PC-3 (cell line): ENCODE measurements around the gene SGMS1. TPM values are rescaled to one million over a fixed set of nuclear protein-coding genes. Genes with fewer than 3 reads are reported as not detected.

ENCODE experiments used
- ATAC-seq: fragments of 200-7000 bp; cut with Tn5 transposase; 2 replicates; pipeline ENCODE4 v1.9.1; 2020; ENCODE audit warnings: mild to moderate bottlenecking, moderate library complexity
- BruUV-seq: library from RNA; stranded (reverse); fragments of 400-500 nt; replicated peaks from 2 replicates; lab custom pipeline; 2021; lab: Mats Ljungman, UMichigan
- CTCF ChIA-PET: fragments of 300-600 bp; sonication (Branson Sonifier 250); formaldehyde crosslinking; loops from one replicate; lab custom pipeline; 2022; ENCODE audit warnings: antibody characterized with exemption; lab: Charles Lee
- POLR2A ChIA-PET: fragments of 300-600 bp; sonication (Branson Sonifier 250); formaldehyde crosslinking; loops from one replicate; lab custom pipeline; 2022; ENCODE audit warnings: antibody characterized with exemption; ENCODE audit not compliant: unreplicated experiment; lab: Charles Lee
- DNase-seq: peaks from one replicate; pipeline ENCODE4 v3.0.0-alpha.2; 2015
- H2AFZ ChIP-seq: fragments of 300-600 bp; sonication (generic); 2 replicates; pipeline ENCODE4 v1.6.0; 2016; ENCODE audit warnings: antibody characterized with exemption, low read length
- H3F3A ChIP-seq: fragments of 300-600 bp; sonication (generic); one replicate; pipeline ENCODE4 v1.6.0; 2017; ENCODE audit warnings: antibody characterized with exemption, low read length, control low read depth, mild to moderate bottlenecking; ENCODE audit not compliant: unreplicated experiment
- H3K27ac ChIP-seq: fragments of 300-600 bp; sonication (generic); 2 replicates; pipeline ENCODE4 v1.5.1; 2016; ENCODE audit warnings: mild to moderate bottlenecking, low read length
- H3K27me3 ChIP-seq: fragments of 300-600 bp; sonication (generic); 2 replicates; pipeline ENCODE4 v1.6.1; 2016; ENCODE audit warnings: low read length, mixed read lengths
- H3K36me3 ChIP-seq: fragments of 300-600 bp; sonication (generic); 2 replicates; pipeline ENCODE4 v1.6.1; 2016; ENCODE audit warnings: low read depth, mixed run types, low read length, mixed read lengths
- H3K4me1 ChIP-seq: fragments of 300-600 bp; sonication (generic); 2 replicates; pipeline ENCODE4 v1.5.1; 2016; ENCODE audit warnings: low read length; ENCODE audit not compliant: insufficient read depth
- H3K4me2 ChIP-seq: fragments of 300-600 bp; sonication (generic); 2 replicates; pipeline ENCODE4 v1.6.0; 2016; ENCODE audit warnings: low read length
- H3K4me3 ChIP-seq: fragments of 300-600 bp; sonication (generic); 2 replicates; pipeline ENCODE4 v1.5.1; 2016; ENCODE audit warnings: mild to moderate bottlenecking, low read length, mixed read lengths
- H3K79me2 ChIP-seq: fragments of 300-600 bp; sonication (generic); 2 replicates; pipeline ENCODE4 v1.6.1; 2017; ENCODE audit warnings: low read length, mixed read lengths
- H3K9ac ChIP-seq: fragments of 300-600 bp; sonication (generic); 2 replicates; pipeline ENCODE4 v1.6.0; 2016; ENCODE audit warnings: mild to moderate bottlenecking, low read length
- H3K9me2 ChIP-seq: fragments of 300-600 bp; sonication (generic); replicated peaks from 2 replicates; pipeline ENCODE4 v1.6.1; 2016; ENCODE audit warnings: mixed run types, low read length, mixed read lengths
- H3K9me3 ChIP-seq: fragments of 300-600 bp; sonication (generic); 2 replicates; pipeline ENCODE4 v1.6.1; 2016; ENCODE audit warnings: low read length, mixed read lengths
- H4K20me1 ChIP-seq: fragments of 300-600 bp; sonication (generic); 2 replicates; pipeline ENCODE4 v1.6.1; 2016; ENCODE audit warnings: low read length, mixed read lengths
- CTCF ChIP-seq: fragments of 300-600 bp; sonication (generic); conservative IDR thresholded peaks from 2 replicates; pipeline ENCODE4 v1.5.1; 2017; ENCODE audit warnings: antibody characterized with exemption, low read depth, mild to moderate bottlenecking, low read length
- EZH2 ChIP-seq: fragments of 300-600 bp; sonication (generic); IDR thresholded peaks from one replicate; pipeline ENCODE4 v1.6.1; 2017; ENCODE audit warnings: antibody characterized with exemption, mild to moderate bottlenecking, low read length; ENCODE audit not compliant: unreplicated experiment
- EZH2phosphoT487 ChIP-seq: fragments of 300-600 bp; sonication (generic); IDR thresholded peaks from 2 replicates; pipeline ENCODE4 v1.6.1; 2018; ENCODE audit warnings: mild to moderate bottlenecking, antibody characterized with exemption, low read length, borderline replicate concordance
- intact Hi-C: fragments of 100-400 bp; cut with micrococcal nuclease; formaldehyde crosslinking; loops from 2 replicates; pipeline ENCODE4 v1.9.0; 2023
- total RNA-seq: library from RNA; depleted of rRNA; stranded (reverse); fragments of >200 nt; gene quantifications from 2 replicates; pipeline ENCODE4 v1.2.3, GENCODE V29; 2014

The SGMS1 gene
- total RNA-seq, 1 experiment from 2014 or later = 61.4 TPM

- POLR2A ChIA-PET = no interaction called here
- H3K4me2 ChIP-seq = no peak overlapping the region
- no TSS peak for BruUV-seq
Observed at GRCh38 chr10:50619166-50619565, 4.6 kb downstream of the SGMS1 start.

DNA sequence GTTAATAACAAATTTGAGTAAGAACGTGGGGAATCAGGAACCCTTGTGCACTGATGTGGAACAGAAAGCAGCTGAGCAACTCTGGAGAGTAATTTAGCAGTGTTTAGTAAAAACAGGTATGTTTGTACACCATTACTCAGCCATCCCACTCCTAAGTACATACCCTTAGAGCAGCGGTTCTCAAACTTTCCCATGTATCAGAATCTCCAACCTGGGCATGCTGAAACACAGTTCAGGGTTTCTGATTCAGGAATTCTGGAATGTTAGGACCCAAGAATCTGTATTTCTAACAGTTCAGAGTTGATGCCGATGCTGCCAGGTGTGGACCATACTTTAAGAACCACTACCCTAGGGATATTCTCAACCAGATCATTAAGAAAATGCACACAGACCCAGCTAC, 5.1 kb downstream of the SGMS1 start:
- Histone ChIP-seq H3K4me3 (no peak overlapping the region), H3K9ac (no peak overlapping the region), H3F3A (no peaks in the 10 kb centered on the region), H3K4me1 (peaks cover 37% of the 10 kb centered on the region), H3K36me3 (no peaks in the 10 kb centered on the region), H3K4me2 (peak overlapping the region; percentile 5; the same call in 1 of the 2 replicates), H3K79me2 (peaks cover 94% of the 10 kb centered on the region), H3K27me3 (no peaks in the 10 kb centered on the region), H3K9me2 (no peaks in the 10 kb centered on the region), H4K20me1 (peaks cover 18% of the 10 kb centered on the region; the same call in 1 of the 2 replicates), H2AFZ (no peak overlapping the region), H3K9me3 (no peaks in the 10 kb centered on the region), H3K27ac (no peak overlapping the region)
- ATAC-seq (no peak), DNase-seq (peak; percentile 60)
- intact Hi-C loops = no loop called here
- POLR2A ChIA-PET = no interaction called here
- TF ChIP-seq EZH2 (no peak), CTCF (no peak), EZH2phosphoT487 (no peak)
- CTCF ChIA-PET = no interaction called here
- no TSS peak for BruUV-seq

More at GRCh38 chr10:50619166-50619565, 4.6 kb downstream of the SGMS1 start:
- no peak overlapping the region for H3K4me3 ChIP-seq
- H3F3A ChIP-seq = no peaks in the 10 kb centered on the region
- no peak for TF ChIP-seq CTCF
- no peak for TF ChIP-seq EZH2
- no peak overlapping the region for H3K9ac ChIP-seq
- no peak overlapping the region for H2AFZ ChIP-seq
- peaks cover 14% of the 10 kb centered on the region; the same call in 1 of the 2 replicates for H4K20me1 ChIP-seq
- no peaks in the 10 kb centered on the region for H3K36me3 ChIP-seq
- DNase-seq (no peak), ATAC-seq (no peak)
- no peaks in the 10 kb centered on the region for H3K9me3 ChIP-seq
- CTCF ChIA-PET = no interaction called here
- peaks cover 35% of the 10 kb centered on the region for H3K4me1 ChIP-seq
- no peak overlapping the region for H3K27ac ChIP-seq
- no peaks in the 10 kb centered on the region for H3K9me2 ChIP-seq
- no peaks in the 10 kb centered on the region for H3K27me3 ChIP-seq
- intact Hi-C loops = no loop called here
- H3K79me2 ChIP-seq = peaks cover 89% of the 10 kb centered on the region

DNA sequence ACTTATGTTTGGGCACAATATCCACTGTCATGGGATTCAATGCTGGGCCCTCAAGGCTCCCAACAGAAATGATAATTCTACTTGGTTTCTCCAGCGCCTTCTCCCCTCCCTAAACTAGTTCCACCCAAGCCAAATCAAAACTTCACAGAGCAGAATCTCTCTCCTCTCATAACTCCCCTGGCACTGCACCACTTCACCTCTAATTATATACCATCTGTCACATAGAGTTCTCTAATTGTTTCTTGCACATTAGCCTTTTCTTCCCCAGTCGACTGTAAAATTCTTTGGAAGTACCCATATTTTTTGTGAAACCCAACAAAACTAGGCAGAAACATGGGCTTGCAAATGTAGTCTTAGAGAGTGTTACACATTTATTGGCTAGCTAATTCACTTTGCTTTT, 8.1 kb downstream of the SGMS1 start:
- ChIA-PET CTCF (interaction anchor here (0.6 kb wide), 1 partner anchor 38 kb away, joined by 5 read pairs; no protein-coding TSS in a partner anchor), POLR2A (no interaction called here)
- Histone ChIP-seq H3K4me2 (no peak overlapping the region), H3K36me3 (no peaks in the 10 kb centered on the region), H3K9me2 (no peaks in the 10 kb centered on the region), H3K4me3 (no peak overlapping the region), H2AFZ (no peak overlapping the region), H3K9ac (no peak overlapping the region), H3K79me2 (peaks cover 88% of the 10 kb centered on the region), H3K27me3 (no peaks in the 10 kb centered on the region), H4K20me1 (peaks cover 18% of the 10 kb centered on the region; the same call in 1 of the 2 replicates), H3F3A (no peaks in the 10 kb centered on the region), H3K4me1 (peaks cover 23% of the 10 kb centered on the region), H3K9me3 (no peaks in the 10 kb centered on the region), H3K27ac (no peak overlapping the region)
- intact Hi-C loops = no loop called here
- ATAC-seq (no peak), DNase-seq (no peak)
- TF ChIP-seq CTCF (no peak), EZH2phosphoT487 (no peak), EZH2 (no peak)
- no TSS peak for BruUV-seq
